ENCODE results near the gene CFAP69. TPM values are rescaled to one million over a fixed set of nuclear protein-coding genes. Genes with fewer than 3 reads are reported as not detected.

The CFAP69 gene
- total RNA-seq, 1 donor from 2014 or later: 2.0 TPM

DNA sequence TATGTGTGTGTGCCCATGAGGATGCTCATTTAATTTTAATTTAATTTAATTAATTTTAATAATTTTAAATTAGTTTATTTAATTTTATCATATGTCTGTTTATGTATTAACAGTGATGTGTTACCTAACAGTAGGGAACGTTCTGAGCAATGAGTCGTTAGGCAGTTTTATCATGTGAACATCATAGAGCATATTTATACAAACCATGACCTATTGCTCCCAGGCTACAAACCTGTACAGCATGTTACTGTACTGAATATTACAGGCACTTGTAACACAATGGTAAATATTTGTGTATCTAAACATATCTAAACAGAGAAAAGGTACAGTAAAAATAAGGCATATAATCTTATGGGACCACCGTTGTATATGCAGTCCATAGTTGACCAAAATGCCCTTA is 13.7 kb upstream of the CFAP69 start:
- DNase-seq (ENCODE audit: low read depth) (no peak), FAIRE-seq (no peak)
- Histone ChIP-seq H3K9me3 (ENCODE audit: insufficient read depth, low read depth, low read length) (no peaks in the 10 kb centered on the region), H4K20me1 (ENCODE audit: insufficient read depth, low read length) (no peaks in the 10 kb centered on the region), H3K4me1 (ENCODE audit: insufficient read depth, low read length) (no peaks in the 10 kb centered on the region), H3K4me3 (ENCODE audit: insufficient read depth, low read depth, low read length) (no peak overlapping the region), H3K79me2 (ENCODE audit: insufficient read depth, low read length) (no peaks in the 10 kb centered on the region), H3K4me2 (ENCODE audit: low read length) (no peak overlapping the region), H3K27me3 (ENCODE audit: insufficient read depth, low read length) (no peaks in the 10 kb centered on the region), H2AFZ (ENCODE audit: low read depth, low read length) (no peak overlapping the region), H3K27ac (ENCODE audit: low read depth, low read length) (no peak overlapping the region), H3K9ac (ENCODE audit: low read length) (no peak overlapping the region), H3K36me3 (ENCODE audit: insufficient read depth, low read length) (no peaks in the 10 kb centered on the region)
- Mint-ChIP-seq H3K27ac (ENCODE audit: unreplicated experiment) (no peak overlapping the region), H3K36me3 (ENCODE audit: low read depth, unreplicated experiment) (no peaks in the 10 kb centered on the region), H3K4me1 (ENCODE audit: low read depth, unreplicated experiment) (no peaks in the 10 kb centered on the region), H3K4me3 (ENCODE audit: unreplicated experiment) (no peak overlapping the region), H3K27me3 (ENCODE audit: low read depth, unreplicated experiment) (no peaks in the 10 kb centered on the region), H3K9me3 (ENCODE audit: unreplicated experiment) (no peaks in the 10 kb centered on the region)
- TF ChIP-seq, protein P1, sequence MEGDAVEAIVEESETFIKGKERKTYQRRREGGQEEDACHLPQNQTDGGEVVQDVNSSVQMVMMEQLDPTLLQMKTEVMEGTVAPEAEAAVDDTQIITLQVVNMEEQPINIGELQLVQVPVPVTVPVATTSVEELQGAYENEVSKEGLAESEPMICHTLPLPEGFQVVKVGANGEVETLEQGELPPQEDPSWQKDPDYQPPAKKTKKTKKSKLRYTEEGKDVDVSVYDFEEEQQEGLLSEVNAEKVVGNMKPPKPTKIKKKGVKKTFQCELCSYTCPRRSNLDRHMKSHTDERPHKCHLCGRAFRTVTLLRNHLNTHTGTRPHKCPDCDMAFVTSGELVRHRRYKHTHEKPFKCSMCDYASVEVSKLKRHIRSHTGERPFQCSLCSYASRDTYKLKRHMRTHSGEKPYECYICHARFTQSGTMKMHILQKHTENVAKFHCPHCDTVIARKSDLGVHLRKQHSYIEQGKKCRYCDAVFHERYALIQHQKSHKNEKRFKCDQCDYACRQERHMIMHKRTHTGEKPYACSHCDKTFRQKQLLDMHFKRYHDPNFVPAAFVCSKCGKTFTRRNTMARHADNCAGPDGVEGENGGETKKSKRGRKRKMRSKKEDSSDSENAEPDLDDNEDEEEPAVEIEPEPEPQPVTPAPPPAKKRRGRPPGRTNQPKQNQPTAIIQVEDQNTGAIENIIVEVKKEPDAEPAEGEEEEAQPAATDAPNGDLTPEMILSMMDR (IDR thresholded peaks at IDR 0.05; ENCODE audit: insufficient read depth, low read depth, low read length): no peak
- TF ChIP-seq EZH2 (IDR thresholded peaks at IDR 0.05; ENCODE audit: insufficient read depth, low read length): no peak

GRCh38 chr7:90232430-90232829 is 12.5 kb upstream of the CFAP69 start:
- no peak overlapping the region for H2AFZ ChIP-seq (ENCODE audit: low read depth, low read length)
- Mint-ChIP-seq H3K27me3 (ENCODE audit: low read depth, unreplicated experiment) (no peaks in the 10 kb centered on the region), H3K36me3 (ENCODE audit: low read depth, unreplicated experiment) (no peaks in the 10 kb centered on the region)

DNA sequence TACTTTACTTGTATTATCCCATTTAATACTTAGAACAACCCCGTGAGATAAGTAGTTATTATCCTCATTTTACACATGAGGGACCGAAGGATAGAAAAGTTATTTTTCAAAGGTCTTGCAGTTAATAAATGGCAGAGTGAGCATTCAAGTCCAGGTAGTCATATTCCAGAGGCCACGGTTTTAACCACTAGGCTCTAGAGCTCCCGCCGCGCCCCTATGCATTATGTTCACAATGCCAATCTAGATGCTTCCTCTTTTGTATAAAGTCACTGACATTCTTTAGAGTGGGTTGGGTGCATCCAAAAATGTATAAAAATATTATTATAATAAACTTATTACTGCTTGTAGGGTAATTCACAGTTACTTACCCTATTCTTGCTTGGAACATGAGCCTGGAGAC is 11.4 kb upstream of the CFAP69 start:
- Mint-ChIP-seq H3K36me3 (ENCODE audit: low read depth, unreplicated experiment) (no peaks in the 10 kb centered on the region), H3K9me3 (ENCODE audit: unreplicated experiment) (no peaks in the 10 kb centered on the region), H3K4me3 (ENCODE audit: unreplicated experiment) (no peak overlapping the region), H3K4me1 (ENCODE audit: low read depth, unreplicated experiment) (no peaks in the 10 kb centered on the region), H3K27ac (ENCODE audit: unreplicated experiment) (no peak overlapping the region), H3K27me3 (ENCODE audit: low read depth, unreplicated experiment) (no peaks in the 10 kb centered on the region)
- TF ChIP-seq, protein P1 (IDR thresholded peaks at IDR 0.05; ENCODE audit: insufficient read depth, low read depth, low read length): no peak
- no peak for TF ChIP-seq EZH2 (IDR thresholded peaks at IDR 0.05; ENCODE audit: insufficient read depth, low read length)
- Histone ChIP-seq H3K27me3 (ENCODE audit: insufficient read depth, low read length) (no peaks in the 10 kb centered on the region), H3K4me1 (ENCODE audit: insufficient read depth, low read length) (no peaks in the 10 kb centered on the region), H4K20me1 (ENCODE audit: insufficient read depth, low read length) (no peaks in the 10 kb centered on the region), H3K4me3 (ENCODE audit: insufficient read depth, low read depth, low read length) (no peak overlapping the region), H3K9me3 (ENCODE audit: insufficient read depth, low read depth, low read length) (no peaks in the 10 kb centered on the region), H3K79me2 (ENCODE audit: insufficient read depth, low read length) (no peaks in the 10 kb centered on the region), H3K36me3 (ENCODE audit: insufficient read depth, low read length) (no peaks in the 10 kb centered on the region), H3K9ac (ENCODE audit: low read length) (no peak overlapping the region), H2AFZ (ENCODE audit: low read depth, low read length) (no peak overlapping the region), H3K27ac (ENCODE audit: low read depth, low read length) (no peak overlapping the region), H3K4me2 (ENCODE audit: low read length) (no peak overlapping the region)
- DNase-seq (ENCODE audit: low read depth) (no peak), FAIRE-seq (no peak)

More at GRCh38 chr7:90232430-90232829, 12.5 kb upstream of the CFAP69 start:
- H3K36me3 ChIP-seq (ENCODE audit: insufficient read depth, low read length): no peaks in the 10 kb centered on the region
- no peaks in the 10 kb centered on the region for H3K79me2 ChIP-seq (ENCODE audit: insufficient read depth, low read length)
- H3K4me2 ChIP-seq (ENCODE audit: low read length): no peak overlapping the region
- H3K4me3 ChIP-seq (ENCODE audit: insufficient read depth, low read depth, low read length): no peak overlapping the region
- H4K20me1 ChIP-seq (ENCODE audit: insufficient read depth, low read length): no peaks in the 10 kb centered on the region
- no peak overlapping the region for H3K4me3 Mint-ChIP-seq (ENCODE audit: unreplicated experiment)
- H3K4me1 Mint-ChIP-seq (ENCODE audit: low read depth, unreplicated experiment): no peaks in the 10 kb centered on the region
- no peak overlapping the region for H3K9ac ChIP-seq (ENCODE audit: low read length)
- no peaks in the 10 kb centered on the region for H3K9me3 Mint-ChIP-seq (ENCODE audit: unreplicated experiment)
- H3K27ac ChIP-seq (ENCODE audit: low read depth, low read length): no peak overlapping the region
- no peaks in the 10 kb centered on the region for H3K4me1 ChIP-seq (ENCODE audit: insufficient read depth, low read length)
- no peaks in the 10 kb centered on the region for H3K9me3 ChIP-seq (ENCODE audit: insufficient read depth, low read depth, low read length)
- no peak for TF ChIP-seq EZH2 (IDR thresholded peaks at IDR 0.05; ENCODE audit: insufficient read depth, low read length)
- TF ChIP-seq, protein P1 (IDR thresholded peaks at IDR 0.05; ENCODE audit: insufficient read depth, low read depth, low read length): no peak
- peak; percentile 63 for FAIRE-seq
- no peaks in the 10 kb centered on the region for H3K27me3 ChIP-seq (ENCODE audit: insufficient read depth, low read length)
- H3K27ac Mint-ChIP-seq (ENCODE audit: unreplicated experiment): no peak overlapping the region
- DNase-seq (ENCODE audit: low read depth): no peak

Data from astrocyte (in vitro differentiated cells and primary cell).